Measurements from ENCODE around the gene NUP42.
"Not testable (repeated sequence)": the region's sequence is repeated elsewhere in the genome, so short reads cannot be mapped to it uniquely, and the experiment has no call there.

Gene NUP42

DNA sequence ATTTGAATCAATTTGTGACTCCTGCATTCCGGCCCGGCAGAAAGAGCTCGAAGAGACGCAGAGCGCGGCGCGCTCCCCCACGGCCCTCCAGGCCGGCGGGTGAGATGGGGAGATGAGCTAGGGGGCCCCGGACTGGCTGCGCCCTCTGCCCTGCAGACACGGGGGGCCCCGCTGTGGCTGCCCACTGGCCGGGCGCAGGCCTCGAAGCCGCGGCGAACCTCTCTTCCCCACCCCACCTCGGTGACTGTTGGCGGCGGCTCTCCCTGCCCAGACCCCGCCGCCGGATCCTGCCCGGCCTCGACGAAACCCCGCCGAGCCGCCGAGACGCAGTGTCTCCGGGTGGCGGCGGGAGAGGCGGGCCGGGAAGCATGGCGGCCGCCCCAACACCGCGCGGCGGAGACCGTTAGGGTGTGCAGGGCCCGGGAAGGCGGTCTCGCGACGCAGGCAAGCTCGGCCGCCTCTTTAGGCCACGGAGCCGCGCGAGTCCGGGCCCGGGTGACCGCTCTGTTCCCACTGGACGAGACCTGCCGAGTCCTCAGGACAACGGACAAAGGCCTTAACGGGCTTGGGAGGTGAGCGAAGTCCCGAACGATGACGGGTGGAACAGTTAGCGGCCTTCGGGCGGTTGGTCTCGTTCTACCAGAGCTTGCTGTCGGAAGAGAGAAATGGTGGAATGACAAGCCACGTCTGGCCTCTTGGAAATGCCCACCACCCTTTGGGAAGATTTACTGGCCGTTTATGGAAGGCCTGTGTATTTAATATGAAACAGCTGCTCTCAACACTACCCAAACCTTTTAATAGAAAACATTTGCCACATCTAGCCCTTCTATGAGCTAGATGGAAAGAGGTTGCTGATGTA lies 24.3 kb downstream of the NUP42 start:
- no peak for DNase-seq

DNA sequence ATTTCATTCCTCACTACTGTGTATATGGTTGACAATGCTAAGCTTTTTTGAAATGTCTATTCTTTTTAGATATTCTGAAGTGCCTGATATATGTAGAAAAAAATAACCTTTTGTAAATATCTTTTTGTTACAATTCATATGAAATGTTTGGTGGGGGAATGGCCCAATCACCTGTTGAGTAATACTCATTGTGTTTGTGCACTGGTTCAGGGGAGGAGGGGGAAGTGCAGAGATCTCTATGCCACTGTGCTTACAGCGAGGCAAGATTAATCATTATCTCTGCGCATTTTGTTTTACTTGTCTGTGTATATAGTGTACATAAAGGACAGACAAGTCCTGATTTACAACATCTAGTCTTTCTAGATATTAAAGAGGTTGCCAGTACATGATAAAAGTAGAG lies 25.2 kb downstream of the NUP42 start:
- DNase-seq = no peak

GRCh38 chr7:23207884-23208283 lies 26.0 kb downstream of the NUP42 start:
- DNase-seq = no peak

DNA sequence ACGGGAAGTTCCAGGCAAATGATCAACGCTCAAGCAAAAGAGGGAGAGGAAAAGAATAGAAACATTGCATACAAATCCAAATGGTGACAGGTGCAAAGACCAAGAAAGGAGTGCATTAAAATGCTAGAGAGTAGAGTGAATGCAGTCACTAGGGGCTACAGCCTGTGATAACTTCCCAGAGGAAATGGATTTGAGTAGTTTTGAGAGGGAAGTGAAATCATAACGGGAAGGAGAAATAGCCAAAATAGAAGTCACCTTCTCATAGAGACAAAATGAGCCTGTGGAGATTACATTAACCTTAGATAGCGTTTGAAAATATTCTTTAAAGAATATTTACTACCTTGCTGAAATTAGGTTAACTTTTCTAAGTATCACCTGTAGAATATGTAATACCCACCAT lies 26.5 kb downstream of the NUP42 start:
- DNase-seq = no peak

GRCh38 chr7:23210506-23210905 lies 28.7 kb downstream of the NUP42 start:
- DNase-seq = no peak

- DNase-seq = no peak
These were observed 29.7 kb downstream of the NUP42 start for GRCh38 chr7:23211589-23211988.

- no peak for DNase-seq
These were observed 30.5 kb downstream of the NUP42 start for GRCh38 chr7:23212395-23212794.

DNA sequence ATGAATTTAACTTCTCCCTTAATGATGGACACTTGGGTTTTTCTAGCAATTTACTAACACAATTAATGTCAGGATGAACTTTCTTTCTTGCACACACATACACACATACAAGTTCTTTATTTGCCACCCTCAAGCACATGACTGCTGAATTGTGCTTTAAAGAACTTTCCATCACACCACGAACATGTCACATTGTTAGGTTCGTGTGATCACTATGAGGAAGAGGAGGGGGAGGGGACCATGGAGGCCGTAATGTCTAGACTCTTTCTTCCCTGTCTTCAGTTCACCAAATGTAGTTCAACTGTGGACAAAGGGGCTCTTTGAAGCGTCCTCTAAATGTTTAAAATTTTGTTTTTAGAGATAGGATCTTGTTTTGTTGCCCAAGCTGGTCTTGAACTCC lies 31.0 kb downstream of the NUP42 start:
- no peak for DNase-seq

- no peak for DNase-seq
These were observed 31.9 kb downstream of the NUP42 start for GRCh38 chr7:23213755-23214154.

DNA sequence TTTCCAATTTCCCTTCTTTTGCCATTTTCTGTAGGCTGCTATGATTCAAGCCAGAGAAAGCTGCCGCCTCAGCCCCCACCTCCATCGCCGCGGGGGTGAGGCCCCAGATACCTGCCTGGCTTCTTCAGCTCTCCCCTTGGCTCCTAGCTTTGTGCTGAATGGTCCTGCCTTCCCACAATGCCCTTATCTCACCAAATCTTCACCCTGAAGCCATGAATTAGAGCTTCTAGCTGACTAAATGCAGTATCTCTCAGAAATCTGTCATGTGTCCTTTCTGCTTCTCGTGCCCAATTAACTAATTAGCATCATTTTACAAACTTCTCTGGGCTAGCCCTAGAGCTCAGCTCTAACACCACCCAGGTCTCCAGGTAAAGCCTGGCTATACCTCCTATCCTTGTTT lies 32.6 kb downstream of the NUP42 start:
- no peak for DNase-seq

GRCh38 chr7:23214938-23215337 lies 33.1 kb downstream of the NUP42 start:
- no peak for DNase-seq

GRCh38 chr7:23216021-23216420 lies 34.2 kb downstream of the NUP42 start:
- DNase-seq = no peak

DNA sequence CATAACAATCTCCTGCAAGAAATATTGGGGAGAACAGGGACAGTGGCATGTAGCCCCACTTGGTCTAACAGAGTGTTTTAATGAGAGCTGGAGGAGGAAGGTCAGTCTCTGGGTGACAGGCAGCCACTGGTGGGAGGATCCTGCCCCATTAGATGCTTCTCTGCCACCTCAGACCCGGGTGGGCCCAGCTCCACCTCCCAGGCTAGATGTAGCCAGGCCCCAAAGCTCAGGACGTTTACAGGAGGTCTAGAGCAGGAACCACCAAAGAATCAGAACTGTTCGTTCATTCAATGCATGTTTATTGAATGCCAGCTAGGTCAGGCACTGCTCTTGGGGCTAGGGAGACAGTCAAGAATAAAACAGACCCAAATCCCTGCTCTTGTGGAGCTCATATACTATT lies 36.3 kb downstream of the NUP42 start:
- DNase-seq = no peak

DNA sequence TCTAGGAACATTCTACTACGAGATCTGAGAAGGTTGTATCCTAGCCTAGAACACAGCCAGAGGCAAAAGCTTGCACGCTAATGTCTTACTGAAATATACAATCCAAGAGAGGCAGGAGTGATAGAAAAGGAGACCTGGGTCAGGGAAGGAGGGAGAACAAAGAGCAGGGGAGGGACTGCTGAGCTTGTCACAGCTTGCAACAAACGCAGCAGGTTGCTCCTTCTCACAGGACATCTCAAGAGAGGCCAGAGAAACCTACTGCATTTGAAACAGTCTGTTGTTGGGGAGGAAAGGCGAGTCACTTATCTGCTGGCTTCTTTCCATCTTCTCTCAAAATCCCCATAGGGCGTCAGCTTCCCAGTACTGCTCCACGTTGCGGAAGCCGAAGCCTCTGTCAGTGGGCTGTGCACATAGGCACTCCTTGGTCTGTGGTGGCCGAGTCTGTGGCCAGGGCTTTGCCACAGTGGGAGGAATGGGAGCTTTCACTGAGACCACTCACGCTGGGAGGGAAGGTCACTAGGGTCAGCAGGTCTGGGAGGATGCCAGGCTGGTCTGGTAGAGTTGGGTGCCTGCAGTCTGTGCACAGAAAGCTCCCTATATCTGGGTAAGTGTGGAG lies 39.0 kb downstream of the NUP42 start:
- DNase-seq = no peak

DNA sequence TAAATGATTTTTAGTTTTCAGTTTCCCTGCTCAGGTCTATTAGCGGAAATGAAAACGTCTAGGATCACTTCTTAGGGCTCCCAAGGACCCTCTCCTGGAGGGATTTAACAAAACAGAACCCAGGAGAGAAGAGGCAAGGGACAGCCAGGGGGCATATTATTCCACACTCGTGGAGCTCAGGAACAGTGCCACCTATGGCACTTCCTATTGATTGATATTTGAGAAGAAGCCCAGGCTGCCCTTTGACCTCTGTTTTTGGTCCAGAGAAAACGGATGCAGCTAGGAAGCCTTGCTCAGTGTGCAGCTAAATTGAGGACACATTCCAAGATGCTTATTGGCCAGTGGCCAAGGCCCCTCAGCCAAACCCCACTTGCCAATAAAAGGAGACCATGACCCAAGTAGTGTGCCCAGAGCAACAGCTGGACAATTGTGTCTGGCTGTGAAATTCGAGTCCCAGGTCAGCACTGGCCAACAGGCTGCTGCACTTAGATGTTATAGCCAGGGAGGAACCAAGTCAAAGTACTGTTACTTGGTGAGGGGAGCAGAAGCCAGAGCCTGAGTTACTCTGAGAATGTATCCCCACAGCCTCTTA lies 40.7 kb downstream of the NUP42 start:
- DNase-seq = no peak

DNA sequence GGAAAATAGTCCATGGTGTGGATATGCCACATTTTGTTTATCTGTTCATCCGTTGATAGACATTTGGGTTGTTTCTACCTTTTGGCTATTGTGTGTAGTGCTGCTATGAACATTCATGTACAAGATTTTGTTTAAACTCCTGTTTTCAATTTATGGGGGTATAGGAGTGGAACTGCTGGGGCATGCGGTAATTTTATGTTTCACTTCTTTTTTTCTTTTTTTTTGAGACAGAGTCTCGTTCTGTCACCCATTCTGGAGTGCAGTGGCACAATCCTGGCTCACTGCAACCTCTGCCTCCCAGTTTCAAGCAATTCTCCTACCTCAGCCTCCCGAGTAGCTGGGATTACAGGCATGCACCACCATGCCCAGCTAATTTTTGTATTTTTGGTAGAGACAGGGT lies 42.5 kb downstream of the NUP42 start:
- DNase-seq = not testable (repeated sequence)

- DNase-seq = no peak
These were observed 45.1 kb downstream of the NUP42 start for GRCh38 chr7:23226844-23227450.

GRCh38 chr7:23228412-23228811 lies 46.6 kb downstream of the NUP42 start:
- no peak for DNase-seq

DNA sequence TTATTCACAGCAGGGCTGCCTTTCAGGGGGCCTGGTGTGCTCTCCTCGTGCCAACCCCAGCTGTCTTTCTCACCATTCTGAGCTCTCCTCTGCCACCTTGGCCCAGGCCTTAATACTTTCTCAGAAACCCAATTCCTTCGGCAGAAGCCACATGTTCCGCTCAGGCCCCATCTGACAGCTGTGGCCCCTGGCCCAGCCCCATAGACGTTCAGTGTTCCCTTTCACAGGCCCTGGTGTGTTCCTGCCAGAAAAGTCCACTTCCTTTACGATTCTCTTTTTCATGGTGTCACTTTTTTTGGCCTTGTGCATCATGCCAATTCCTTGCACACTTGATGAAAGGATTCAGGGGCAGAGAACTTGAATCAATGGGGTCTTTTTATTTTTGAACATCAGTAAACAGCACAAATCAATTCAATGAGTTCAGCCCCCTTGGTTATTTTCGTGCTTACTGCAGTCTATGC lies 48.8 kb downstream of the NUP42 start:
- DNase-seq = no peak

GRCh38 chr7:23232966-23233365 lies 51.1 kb downstream of the NUP42 start:
- no peak for DNase-seq

DNA sequence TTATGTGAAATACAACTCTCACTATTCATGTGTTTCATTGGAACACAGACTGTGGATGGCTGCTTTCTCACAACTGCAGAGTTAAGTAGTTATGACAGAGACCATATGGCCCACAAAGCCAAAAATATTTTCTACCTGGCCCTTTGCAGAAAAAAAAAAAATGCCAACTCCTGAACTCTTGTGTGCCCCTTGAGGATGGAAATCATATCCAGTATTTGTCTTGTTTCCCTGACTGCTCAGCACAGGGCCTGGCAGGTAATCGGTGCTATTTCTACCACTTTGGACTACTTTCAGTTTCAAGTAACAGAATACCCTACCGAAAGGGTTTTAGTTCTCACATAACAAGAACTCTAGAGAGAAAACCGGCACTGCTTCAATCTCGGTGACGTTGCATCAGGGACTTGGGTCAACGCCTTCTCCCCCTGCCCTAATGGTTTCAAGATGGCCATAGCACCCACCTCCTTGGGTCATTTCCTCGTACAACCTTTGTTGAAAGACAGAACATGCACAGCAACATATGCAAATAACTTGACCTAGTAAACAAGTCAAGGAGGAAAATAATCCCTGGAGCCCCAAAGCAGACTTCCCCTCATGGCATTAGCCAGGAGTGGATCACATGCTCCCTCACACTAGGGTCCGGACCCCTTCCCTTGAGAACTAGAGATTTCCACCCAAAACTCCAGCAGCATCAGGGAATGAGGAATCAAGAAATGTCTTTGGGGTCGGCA lies 52.9 kb downstream of the NUP42 start:
- no peak for DNase-seq

DNA sequence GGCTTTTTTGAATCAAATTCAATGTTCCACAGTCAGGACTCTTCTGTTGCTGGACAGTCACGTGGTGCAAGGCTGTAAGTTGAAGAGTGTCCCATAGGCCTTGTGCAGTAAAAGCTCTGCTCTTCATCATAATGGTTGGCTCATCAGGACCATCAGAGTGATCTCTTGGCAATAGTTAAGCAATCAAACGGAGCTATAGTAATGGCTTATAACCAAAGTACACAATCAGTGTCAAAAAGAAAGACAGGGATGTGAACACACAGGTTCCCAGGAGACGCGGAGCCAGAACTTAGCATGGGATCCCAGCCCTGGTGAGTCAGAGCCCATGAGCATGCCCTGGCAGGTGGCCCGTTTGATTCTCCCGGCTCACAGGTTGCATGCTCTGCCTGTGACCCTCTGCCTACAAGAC lies 54.0 kb downstream of the NUP42 start:
- no peak for DNase-seq

- no peak for DNase-seq
These were observed 55.2 kb downstream of the NUP42 start for GRCh38 chr7:23237000-23237399.
